HepG2 (cell line): Measurements from ENCODE around the gene HSF4. TPM values are rescaled to one million over a fixed set of nuclear protein-coding genes. Genes with fewer than 3 reads are reported as not detected.

Experiments
- EEA1 ChIP-seq: sonication (generic); formaldehyde crosslinking; IDR thresholded peaks from 2 replicates; pipeline ENCODE4 v1.5.1; 2020; ENCODE audit warnings: mild to moderate bottlenecking, missing genetic modification reagents, borderline replicate concordance
- GATAD2A ChIP-seq: IDR thresholded peaks from 2 replicates; pipeline ENCODE4 v1.6.1; 2016
- LCORL ChIP-seq, 2 experiments: fragments of 450-650 bp in 1 of 2; sonication (generic) in 1 of 2; formaldehyde crosslinking in 1 of 2; IDR thresholded peaks; 2 replicates each; pipeline versions ENCODE4 v1.5.0 to v1.6.1; 2017 to 2020; ENCODE audit warnings: antibody characterized with exemption in 1 of 2, missing genetic modification reagents in 1 of 2
- MTA1 ChIP-seq: sonication (generic); formaldehyde crosslinking; IDR thresholded peaks from 2 replicates; pipeline ENCODE4 v1.4.0; 2020; ENCODE audit warnings: missing genetic modification reagents, mild to moderate bottlenecking, borderline replicate concordance
- NRL ChIP-seq: sonication (generic); formaldehyde crosslinking; IDR thresholded peaks from 2 replicates; pipeline ENCODE4 v1.5.0; 2020; ENCODE audit warnings: missing genetic modification reagents, mild to moderate bottlenecking, moderate library complexity, borderline replicate concordance
- RELA ChIP-seq: sonication (generic); formaldehyde crosslinking; IDR thresholded peaks from 2 replicates; pipeline ENCODE4 v1.4.0; 2020; ENCODE audit warnings: missing genetic modification reagents
- SP2 ChIP-seq: sonication (generic); formaldehyde crosslinking; IDR thresholded peaks from 2 replicates; pipeline ENCODE4 v1.5.1; 2020; ENCODE audit warnings: mild to moderate bottlenecking, missing genetic modification reagents
- U2AF2 ChIP-seq: fragments of 200-400 bp; formaldehyde crosslinking; IDR thresholded peaks from 2 replicates; pipeline ENCODE4 v1.6.1; 2017; ENCODE audit warnings: low read depth, mild to moderate bottlenecking, low read length
- YEATS2 ChIP-seq: sonication (generic); formaldehyde crosslinking; IDR thresholded peaks from 2 replicates; pipeline ENCODE4 v1.4.0; 2020; ENCODE audit warnings: missing genetic modification reagents, borderline replicate concordance
- ZBTB49 ChIP-seq: sonication (generic); formaldehyde crosslinking; IDR thresholded peaks from 2 replicates; pipeline ENCODE4 v1.4.0; 2020; ENCODE audit warnings: missing genetic modification reagents, borderline replicate concordance
- ZFP1 ChIP-seq: IDR thresholded peaks from 2 replicates; pipeline ENCODE4 v1.6.1; 2016
- ZIK1 ChIP-seq: sonication (generic); formaldehyde crosslinking; IDR thresholded peaks from 2 replicates; pipeline ENCODE4 v1.5.0; 2020; ENCODE audit warnings: mild to moderate bottlenecking, low read depth, missing genetic modification reagents, borderline replicate concordance
- ZNF143 ChIP-seq: sonication (generic); formaldehyde crosslinking; IDR thresholded peaks from 2 replicates; pipeline ENCODE4 v1.4.0; 2020; ENCODE audit warnings: missing genetic modification reagents
- ZNF207 ChIP-seq: fragments of 450-650 bp; IDR thresholded peaks from 2 replicates; pipeline ENCODE4 v1.6.1; 2016; ENCODE audit warnings: antibody characterized with exemption, borderline replicate concordance
- ZNF414 ChIP-seq: sonication (generic); formaldehyde crosslinking; IDR thresholded peaks from 2 replicates; pipeline ENCODE4 v1.5.0; 2020; ENCODE audit warnings: missing genetic modification reagents
- ZNF747 ChIP-seq: sonication (generic); formaldehyde crosslinking; IDR thresholded peaks from 2 replicates; pipeline ENCODE4 v1.8.1; 2023; ENCODE audit warnings: missing genetic modification reagents, mild to moderate bottlenecking, borderline replicate concordance
- ZNF788 ChIP-seq: sonication (generic); formaldehyde crosslinking; IDR thresholded peaks from 2 replicates; pipeline ENCODE4 v1.5.0; 2020; ENCODE audit warnings: mild to moderate bottlenecking, missing genetic modification reagents, borderline replicate concordance
- polyA plus RNA-seq, 8 experiments: library from polyadenylated mRNA; depleted of rRNA in 3 of 8; stranded (reverse) in 7 of 8; unstranded in 1 of 8; fragments of >200 nt; fragmentation: Illumina TruSeq in 4 of 8; extraction: Trizol in 4 of 8; gene quantifications; 2 replicates each; pipeline versions ENCODE4 v1.2.1 to v1.2.3, GENCODE V29; 2011 to 2016; ENCODE audit warnings: low read depth in 4 of 8, missing spikeins in 1 of 8, mixed read lengths in 1 of 8; ENCODE audit not compliant: insufficient read depth in 1 of 8
- total RNA-seq, 5 experiments: library from RNA; depleted of rRNA; stranded (reverse); fragments of >200 nt; fragmentation: Illumina TruSeq; extraction: Trizol; gene quantifications; 2 replicates each; pipeline ENCODE4 v1.2.3, GENCODE V29; 2016; ENCODE audit warnings: low read depth in 1 of 5
- TF ChIP-seq, protein P1 (sequence below): sonication (generic); formaldehyde crosslinking; IDR thresholded peaks from 2 replicates; pipeline ENCODE4 v1.5.0; 2020; ENCODE audit warnings: mild to moderate bottlenecking, missing genetic modification reagents
- TF ChIP-seq, protein P2 (sequence below): IDR thresholded peaks from 2 replicates; pipeline ENCODE4 v1.6.1; 2012; ENCODE audit warnings: inconsistent platforms
- TF ChIP-seq, protein P3 (sequence below): IDR thresholded peaks from 2 replicates; pipeline ENCODE4 v1.6.1; 2016; ENCODE audit warnings: missing compliant biosample characterization, missing genetic modification reagents, borderline replicate concordance
- TF ChIP-seq, protein P4 (sequence below): sonication (generic); formaldehyde crosslinking; IDR thresholded peaks from 2 replicates; pipeline ENCODE4 v1.8.0; 2022; ENCODE audit warnings: missing genetic modification reagents, mild to moderate bottlenecking, borderline replicate concordance

Gene HSF4
- total and polyA plus RNA-seq, 2 of the 13 experiments (the other 11 are each of a cell fraction or from before 2014, with no cell fraction given), result 3.5 to 16.9 TPM

DNA sequence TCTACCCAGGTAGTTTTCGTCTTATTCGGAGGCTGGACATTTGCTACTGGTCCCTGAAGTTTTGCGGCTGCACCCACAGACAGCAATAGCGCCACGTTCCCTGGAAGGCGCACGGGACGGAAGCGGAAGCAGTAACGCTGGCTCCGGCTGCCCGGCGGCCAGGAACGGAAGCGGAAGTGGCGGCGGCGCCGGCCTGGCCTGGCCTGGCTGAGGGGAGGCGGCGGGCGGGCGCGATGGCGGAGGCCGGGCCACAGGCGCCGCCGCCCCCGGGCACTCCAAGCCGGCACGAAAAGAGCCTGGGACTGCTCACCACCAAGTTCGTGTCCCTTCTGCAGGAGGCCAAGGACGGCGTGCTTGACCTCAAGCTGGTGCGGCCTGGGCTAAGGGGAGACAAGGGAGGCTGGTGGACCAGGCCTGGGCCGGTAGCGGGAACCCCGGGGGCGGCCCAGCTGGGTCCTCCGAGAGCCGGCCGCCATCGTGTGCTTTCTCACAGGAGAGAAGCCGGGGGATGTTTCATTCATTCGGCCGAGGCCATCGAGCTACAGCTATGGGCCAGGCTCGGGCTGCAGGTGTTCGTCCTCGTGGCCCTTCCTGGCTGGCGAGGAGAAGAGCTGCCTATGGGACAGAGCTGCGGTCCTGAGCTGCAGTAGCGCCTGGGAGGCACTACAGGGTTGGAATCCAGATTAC, 27.6 kb downstream of the HSF4 start, which contains the start of gene E2F4 (continued):
- TF ChIP-seq, protein P1, sequence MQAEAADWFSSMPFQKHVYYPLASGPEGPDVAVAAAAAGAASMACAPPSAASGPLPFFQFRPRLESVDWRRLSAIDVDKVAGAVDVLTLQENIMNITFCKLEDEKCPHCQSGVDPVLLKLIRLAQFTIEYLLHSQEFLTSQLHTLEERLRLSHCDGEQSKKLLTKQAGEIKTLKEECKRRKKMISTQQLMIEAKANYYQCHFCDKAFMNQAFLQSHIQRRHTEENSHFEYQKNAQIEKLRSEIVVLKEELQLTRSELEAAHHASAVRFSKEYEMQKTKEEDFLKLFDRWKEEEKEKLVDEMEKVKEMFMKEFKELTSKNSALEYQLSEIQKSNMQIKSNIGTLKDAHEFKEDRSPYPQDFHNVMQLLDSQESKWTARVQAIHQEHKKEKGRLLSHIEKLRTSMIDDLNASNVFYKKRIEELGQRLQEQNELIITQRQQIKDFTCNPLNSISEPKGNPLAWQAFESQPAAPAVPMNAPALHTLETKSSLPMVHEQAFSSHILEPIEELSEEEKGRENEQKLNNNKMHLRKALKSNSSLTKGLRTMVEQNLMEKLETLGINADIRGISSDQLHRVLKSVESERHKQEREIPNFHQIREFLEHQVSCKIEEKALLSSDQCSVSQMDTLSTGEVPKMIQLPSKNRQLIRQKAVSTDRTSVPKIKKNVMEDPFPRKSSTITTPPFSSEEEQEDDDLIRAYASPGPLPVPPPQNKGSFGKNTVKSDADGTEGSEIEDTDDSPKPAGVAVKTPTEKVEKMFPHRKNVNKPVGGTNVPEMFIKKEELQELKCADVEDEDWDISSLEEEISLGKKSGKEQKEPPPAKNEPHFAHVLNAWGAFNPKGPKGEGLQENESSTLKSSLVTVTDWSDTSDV (CRISPR knock-in tag), result peak; percentile 93; the same call in 1 of the 2 replicates
- TF ChIP-seq ZBTB49 (no peak), ZNF788 (CRISPR knock-in tag) (peak; percentile 72; the same call in 1 of the 2 replicates), EEA1 (peak; percentile 99), ZFP1 (no peak), ZNF143 (peak; percentile 79), YEATS2 (CRISPR knock-in tag) (peak; percentile 92; the same call in 1 of the 2 replicates), ZIK1 (CRISPR knock-in tag) (no peak), NRL (peak; percentile 24), U2AF2 (no peak), ZNF747 (CRISPR knock-in tag) (peak; percentile 28; the same call in 1 of the 2 replicates), LCORL (IDR thresholded peaks at IDR 0.05) (no peak), LCORL (CRISPR knock-in tag; IDR thresholded peaks at IDR 0.05) (0 out of 2 replicates have a peak, but pooled peaks have one; percentile 64), MTA1 (CRISPR knock-in tag) (no peak), SP2 (peak; percentile 71), GATAD2A (CRISPR knock-in tag) (no peak), ZNF207 (no peak), RELA (CRISPR knock-in tag) (no peak), ZNF414 (0 out of 2 replicates have a peak, but pooled peaks have one; percentile 29)
- TF ChIP-seq, protein P2, sequence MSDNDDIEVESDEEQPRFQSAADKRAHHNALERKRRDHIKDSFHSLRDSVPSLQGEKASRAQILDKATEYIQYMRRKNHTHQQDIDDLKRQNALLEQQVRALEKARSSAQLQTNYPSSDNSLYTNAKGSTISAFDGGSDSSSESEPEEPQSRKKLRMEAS, result peak; percentile 63; the same call in 1 of the 2 replicates
- TF ChIP-seq, protein P3, sequence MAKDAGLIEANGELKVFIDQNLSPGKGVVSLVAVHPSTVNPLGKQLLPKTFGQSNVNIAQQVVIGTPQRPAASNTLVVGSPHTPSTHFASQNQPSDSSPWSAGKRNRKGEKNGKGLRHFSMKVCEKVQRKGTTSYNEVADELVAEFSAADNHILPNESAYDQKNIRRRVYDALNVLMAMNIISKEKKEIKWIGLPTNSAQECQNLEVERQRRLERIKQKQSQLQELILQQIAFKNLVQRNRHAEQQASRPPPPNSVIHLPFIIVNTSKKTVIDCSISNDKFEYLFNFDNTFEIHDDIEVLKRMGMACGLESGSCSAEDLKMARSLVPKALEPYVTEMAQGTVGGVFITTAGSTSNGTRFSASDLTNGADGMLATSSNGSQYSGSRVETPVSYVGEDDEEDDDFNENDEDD (CRISPR knock-in tag), result no peak; the same call in 1 of the 2 replicates
- TF ChIP-seq, protein P4, sequence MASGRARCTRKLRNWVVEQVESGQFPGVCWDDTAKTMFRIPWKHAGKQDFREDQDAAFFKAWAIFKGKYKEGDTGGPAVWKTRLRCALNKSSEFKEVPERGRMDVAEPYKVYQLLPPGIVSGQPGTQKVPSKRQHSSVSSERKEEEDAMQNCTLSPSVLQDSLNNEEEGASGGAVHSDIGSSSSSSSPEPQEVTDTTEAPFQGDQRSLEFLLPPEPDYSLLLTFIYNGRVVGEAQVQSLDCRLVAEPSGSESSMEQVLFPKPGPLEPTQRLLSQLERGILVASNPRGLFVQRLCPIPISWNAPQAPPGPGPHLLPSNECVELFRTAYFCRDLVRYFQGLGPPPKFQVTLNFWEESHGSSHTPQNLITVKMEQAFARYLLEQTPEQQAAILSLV (CRISPR knock-in tag), result peak; percentile 88
